Measurements from ENCODE around the gene MRPL32.

MRPL32 gene

GRCh38 chr7:42922017-42922753, 10.0 kb upstream of the MRPL32 start:
- peaks cover 9 to 96% of the 10 kb centered on the region in 2 experiments for H3K36me3 ChIP-seq (ENCODE audit: control insufficient read depth in 1 of 2, insufficient read depth in 2 of 2, low read depth in 1 of 2, low read length in 2 of 2)
- no peak overlapping the region for H4K91ac ChIP-seq (ENCODE audit: low read length)
- no peak overlapping the region for H2BK12ac ChIP-seq (ENCODE audit: low read length in 2 of 2)
- H2BK15ac ChIP-seq (ENCODE audit: low read depth, poor library complexity, severe bottlenecking), result no peak overlapping the region
- no peak overlapping the region for H4K8ac ChIP-seq (ENCODE audit: low read length)
- no peak overlapping the region for H3K9ac ChIP-seq (ENCODE audit: low read length)
- H3K27me3 ChIP-seq (ENCODE audit: control insufficient read depth in 1 of 2, insufficient read depth in 1 of 2, low read length in 2 of 2), result no peaks in the 10 kb centered on the region
- H3K9me3 ChIP-seq (ENCODE audit: control insufficient read depth, low read length), result no peaks in the 10 kb centered on the region
- H3K4ac ChIP-seq (ENCODE audit: low read depth in 1 of 2, low read length in 2 of 2), result no peak overlapping the region
- no peak overlapping the region for H2AK5ac ChIP-seq (ENCODE audit: low read length, severe bottlenecking)
- 93% methylated on average over 2 of the region's 3 CpGs for WGBS
- H2BK5ac ChIP-seq (ENCODE audit: low read depth, low read length, poor library complexity, severe bottlenecking), result no peak overlapping the region
- H3K27ac ChIP-seq (ENCODE audit: low read length, poor library complexity, severe bottlenecking), result no peak overlapping the region
- no peak overlapping the region for H2BK120ac ChIP-seq (ENCODE audit: low read depth, low read length)
- no peaks in the 10 kb centered on the region for H3K4me1 ChIP-seq (ENCODE audit: control insufficient read depth, insufficient read depth, low read depth, low read length)
- no peak overlapping the region for H2AFZ ChIP-seq (ENCODE audit: low read depth, low read length)
- no peak overlapping the region for H3K23ac ChIP-seq (ENCODE audit: low read length in 2 of 2)
- no peak overlapping the region for H3K4me2 ChIP-seq (ENCODE audit: low read length, poor library complexity, severe bottlenecking)
- H3K18ac ChIP-seq (ENCODE audit: low read depth in 1 of 2, low read length in 2 of 2), result no peak overlapping the region
- peaks cover 10% of the 10 kb centered on the region for H3K79me1 ChIP-seq (replicated peaks; ENCODE audit: low read length, poor library complexity, severe bottlenecking)
- no peak overlapping the region for H3K4me3 ChIP-seq (ENCODE audit: insufficient read depth in 1 of 2, low read depth in 1 of 2, low read length in 2 of 2)
- no peak overlapping the region for H3K14ac ChIP-seq (ENCODE audit: low read length in 2 of 2)
- no peak for DNase-seq

GRCh38 chr7:42924223-42924838, 7.8 kb upstream of the MRPL32 start:
- Histone ChIP-seq H2BK5ac (ENCODE audit: low read depth, low read length, poor library complexity, severe bottlenecking) (no peak overlapping the region), H2BK120ac (ENCODE audit: low read depth, low read length) (no peak overlapping the region), H3K4ac (ENCODE audit: low read depth in 1 of 2, low read length in 2 of 2) (no peak overlapping the region), H3K4me2 (ENCODE audit: low read length, poor library complexity, severe bottlenecking) (no peak overlapping the region), H3K4me3 (ENCODE audit: insufficient read depth in 1 of 2, low read depth in 1 of 2, low read length in 2 of 2) (no peak overlapping the region), H3K4me1 (ENCODE audit: control insufficient read depth, insufficient read depth, low read depth, low read length) (no peaks in the 10 kb centered on the region), H2AK5ac (ENCODE audit: low read length, severe bottlenecking) (no peak overlapping the region), H3K18ac (ENCODE audit: low read depth in 1 of 2, low read length in 2 of 2) (no peak overlapping the region), H3K27me3 (ENCODE audit: control insufficient read depth in 1 of 2, insufficient read depth in 1 of 2, low read length in 2 of 2) (no peaks in the 10 kb centered on the region), H2BK12ac (ENCODE audit: low read length in 2 of 2) (no peak overlapping the region), H3K79me1 (replicated peaks; ENCODE audit: low read length, poor library complexity, severe bottlenecking) (peaks cover 8% of the 10 kb centered on the region), H3K23ac (ENCODE audit: low read length in 2 of 2) (no peak overlapping the region), H3K9me3 (ENCODE audit: control insufficient read depth, low read length) (no peaks in the 10 kb centered on the region), H3K36me3 (ENCODE audit: control insufficient read depth in 1 of 2, insufficient read depth in 2 of 2, low read depth in 1 of 2, low read length in 2 of 2) (peaks cover 0 to 80% of the 10 kb centered on the region in 2 experiments), H3K27ac (ENCODE audit: low read length, poor library complexity, severe bottlenecking) (no peak overlapping the region), H4K8ac (ENCODE audit: low read length) (no peak overlapping the region), H2BK15ac (ENCODE audit: low read depth, poor library complexity, severe bottlenecking) (no peak overlapping the region), H4K91ac (ENCODE audit: low read length) (no peak overlapping the region), H3K14ac (ENCODE audit: low read length in 2 of 2) (no peak overlapping the region), H2AFZ (ENCODE audit: low read depth, low read length) (no peak overlapping the region), H3K9ac (ENCODE audit: low read length) (peak overlapping the region; percentile 11)
- 98% methylated on average over 4 of the region's 5 CpGs for WGBS
- no peak for DNase-seq

GRCh38 chr7:42925630-42926029, 6.5 kb upstream of the MRPL32 start:
- Histone ChIP-seq H3K36me3 (ENCODE audit: control insufficient read depth in 1 of 2, insufficient read depth in 2 of 2, low read depth in 1 of 2, low read length in 2 of 2) (peaks cover 0 to 67% of the 10 kb centered on the region in 2 experiments), H3K27ac (ENCODE audit: low read length, poor library complexity, severe bottlenecking) (no peak overlapping the region), H4K8ac (ENCODE audit: low read length) (no peak overlapping the region), H2BK15ac (ENCODE audit: low read depth, poor library complexity, severe bottlenecking) (no peak overlapping the region), H2BK120ac (ENCODE audit: low read depth, low read length) (no peak overlapping the region), H3K4ac (ENCODE audit: low read depth in 1 of 2, low read length in 2 of 2) (no peak overlapping the region), H3K9ac (ENCODE audit: low read length) (no peak overlapping the region), H3K4me3 (ENCODE audit: insufficient read depth in 1 of 2, low read depth in 1 of 2, low read length in 2 of 2) (no peak overlapping the region), H2BK12ac (ENCODE audit: low read length in 2 of 2) (no peak overlapping the region), H3K18ac (ENCODE audit: low read depth in 1 of 2, low read length in 2 of 2) (no peak overlapping the region), H2BK5ac (ENCODE audit: low read depth, low read length, poor library complexity, severe bottlenecking) (no peak overlapping the region), H3K4me2 (ENCODE audit: low read length, poor library complexity, severe bottlenecking) (no peak overlapping the region), H2AK5ac (ENCODE audit: low read length, severe bottlenecking) (no peak overlapping the region), H3K79me1 (replicated peaks; ENCODE audit: low read length, poor library complexity, severe bottlenecking) (peaks cover 5% of the 10 kb centered on the region), H3K9me3 (ENCODE audit: control insufficient read depth, low read length) (no peaks in the 10 kb centered on the region), H3K27me3 (ENCODE audit: control insufficient read depth in 1 of 2, insufficient read depth in 1 of 2, low read length in 2 of 2) (no peaks in the 10 kb centered on the region), H4K91ac (ENCODE audit: low read length) (no peak overlapping the region), H3K4me1 (ENCODE audit: control insufficient read depth, insufficient read depth, low read depth, low read length) (peaks cover 3% of the 10 kb centered on the region), H3K23ac (ENCODE audit: low read length in 2 of 2) (no peak overlapping the region), H2AFZ (ENCODE audit: low read depth, low read length) (no peak overlapping the region), H3K14ac (ENCODE audit: low read length in 2 of 2) (no peak overlapping the region)
- no peak for DNase-seq
- 100% methylated on average over 1 of the region's 1 CpG for WGBS

GRCh38 chr7:42926204-42926603, 6.0 kb upstream of the MRPL32 start:
- H4K8ac ChIP-seq (ENCODE audit: low read length), result no peak overlapping the region
- H3K4ac ChIP-seq (ENCODE audit: low read depth in 1 of 2, low read length in 2 of 2), result no peak overlapping the region
- no peak overlapping the region for H3K27ac ChIP-seq (ENCODE audit: low read length, poor library complexity, severe bottlenecking)
- no peak overlapping the region for H2BK12ac ChIP-seq (ENCODE audit: low read length in 2 of 2)
- H3K79me1 ChIP-seq (replicated peaks; ENCODE audit: low read length, poor library complexity, severe bottlenecking), result peaks cover 5% of the 10 kb centered on the region
- no peak overlapping the region for H3K18ac ChIP-seq (ENCODE audit: low read depth in 1 of 2, low read length in 2 of 2)
- WGBS, result 100% methylated on average over 1 of the region's 5 CpGs
- peaks cover 0 to 61% of the 10 kb centered on the region in 2 experiments for H3K36me3 ChIP-seq (ENCODE audit: control insufficient read depth in 1 of 2, insufficient read depth in 2 of 2, low read depth in 1 of 2, low read length in 2 of 2)
- H3K4me3 ChIP-seq (ENCODE audit: insufficient read depth in 1 of 2, low read depth in 1 of 2, low read length in 2 of 2), result no peak overlapping the region
- no peak overlapping the region for H2AFZ ChIP-seq (ENCODE audit: low read depth, low read length)
- no peak overlapping the region for H3K14ac ChIP-seq (ENCODE audit: low read length in 2 of 2)
- H4K91ac ChIP-seq (ENCODE audit: low read length), result no peak overlapping the region
- peaks cover 3% of the 10 kb centered on the region for H3K4me1 ChIP-seq (ENCODE audit: control insufficient read depth, insufficient read depth, low read depth, low read length)
- no peak overlapping the region for H3K23ac ChIP-seq (ENCODE audit: low read length in 2 of 2)
- H3K4me2 ChIP-seq (ENCODE audit: low read length, poor library complexity, severe bottlenecking), result no peak overlapping the region
- H2BK120ac ChIP-seq (ENCODE audit: low read depth, low read length), result no peak overlapping the region
- H2AK5ac ChIP-seq (ENCODE audit: low read length, severe bottlenecking), result no peak overlapping the region
- H3K9me3 ChIP-seq (ENCODE audit: control insufficient read depth, low read length), result no peaks in the 10 kb centered on the region
- H3K27me3 ChIP-seq (ENCODE audit: control insufficient read depth in 1 of 2, insufficient read depth in 1 of 2, low read length in 2 of 2), result no peaks in the 10 kb centered on the region
- DNase-seq, result no peak
- H2BK15ac ChIP-seq (ENCODE audit: low read depth, poor library complexity, severe bottlenecking), result no peak overlapping the region
- no peak overlapping the region for H2BK5ac ChIP-seq (ENCODE audit: low read depth, low read length, poor library complexity, severe bottlenecking)
- no peak overlapping the region for H3K9ac ChIP-seq (ENCODE audit: low read length)

All from mesenchymal stem cell (in vitro differentiated cells and primary cell).